ENCODE measurements around the gene INAFM2. TPM values are rescaled to one million over a fixed set of nuclear protein-coding genes. Genes with fewer than 3 reads are reported as not detected.
A peak's percentile ranks its signal among the peaks of the same experiment; 100 is the strongest.

The INAFM2 gene
- total and polyA plus RNA-seq, 4 donors = 3.3 to 5.7 (median 4.4) TPM

DNA sequence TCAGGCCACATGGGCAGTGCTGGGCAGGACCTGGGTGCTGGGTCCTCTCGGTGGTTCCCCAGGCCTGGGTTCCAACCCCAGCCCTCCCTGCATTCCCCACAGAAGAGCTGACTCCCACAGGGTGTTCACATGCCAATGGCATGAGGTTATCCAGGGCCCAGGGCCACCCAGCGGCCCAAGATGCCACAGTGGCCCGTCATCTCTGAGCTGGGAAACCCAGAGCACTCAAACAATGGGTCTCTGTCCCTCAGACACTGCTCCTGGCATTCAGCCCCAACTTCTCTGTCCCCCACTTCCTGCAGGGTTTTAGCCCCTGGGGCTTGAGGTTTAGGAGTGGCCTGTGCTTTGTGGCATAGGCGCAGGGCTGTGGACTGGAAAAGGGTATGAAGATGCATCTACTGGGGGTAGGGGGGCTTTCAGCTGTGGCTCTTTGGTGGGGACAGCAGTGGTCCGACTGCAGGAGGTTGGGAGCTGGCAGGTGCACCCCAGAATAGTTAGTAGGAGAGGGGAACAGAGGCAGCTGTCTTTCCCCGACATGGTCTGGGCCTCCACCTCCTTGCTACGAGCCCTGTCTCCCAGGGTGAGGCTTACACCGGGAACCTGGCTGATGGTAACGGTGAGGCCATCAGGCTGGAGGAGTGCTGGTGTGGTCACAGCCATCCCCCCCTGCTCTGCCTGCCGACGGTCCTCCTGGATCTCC is 15.6 kb downstream of the INAFM2 start:
- 89% methylated on average over 11 of the region's 11 CpGs for WGBS
- H3K27ac ChIP-seq (ENCODE audit: low read depth in 1 of 2, low read length in 2 of 2) = peak overlapping the region in 1 of 2 donors; percentile 79
- no peak for DNase-seq (ENCODE audit: low spot score)
- H3K9me3 ChIP-seq (ENCODE audit: control insufficient read depth in 4 of 4, low read length in 3 of 4) = no peaks in the 10 kb centered on the region
- H3K27me3 ChIP-seq (ENCODE audit: control insufficient read depth in 4 of 4, insufficient read depth in 4 of 4, low read length in 3 of 4) = no peaks in the 10 kb centered on the region
- no peaks in the 10 kb centered on the region for H3K36me3 ChIP-seq (ENCODE audit: control insufficient read depth in 4 of 4, insufficient read depth in 3 of 4, low read depth in 1 of 4, low read length in 3 of 4)
- no peak overlapping the region for H3K9ac ChIP-seq (ENCODE audit: low read depth in 1 of 2, low read length in 2 of 2)
- no peak for TF ChIP-seq HNF4A (conservative IDR thresholded peaks at IDR 0.05)
- no peak for TF ChIP-seq TAF1 (conservative IDR thresholded peaks at IDR 0.05)
- TF ChIP-seq NR2F2 (IDR thresholded peaks at IDR 0.05) = no peak
- TF ChIP-seq YY1 (IDR thresholded peaks at IDR 0.05) = no peak
- no peak for TF ChIP-seq FOXA2 (IDR thresholded peaks at IDR 0.05)
- H3K4me3 ChIP-seq (ENCODE audit: low read depth in 1 of 3, low read length in 3 of 3) = no peak overlapping the region
- H3K4me1 ChIP-seq (ENCODE audit: control insufficient read depth in 4 of 4, insufficient read depth in 4 of 4, low read length in 3 of 4) = peaks cover 7 to 36% (median 22%) of the 10 kb centered on the region in 4 donors

DNA sequence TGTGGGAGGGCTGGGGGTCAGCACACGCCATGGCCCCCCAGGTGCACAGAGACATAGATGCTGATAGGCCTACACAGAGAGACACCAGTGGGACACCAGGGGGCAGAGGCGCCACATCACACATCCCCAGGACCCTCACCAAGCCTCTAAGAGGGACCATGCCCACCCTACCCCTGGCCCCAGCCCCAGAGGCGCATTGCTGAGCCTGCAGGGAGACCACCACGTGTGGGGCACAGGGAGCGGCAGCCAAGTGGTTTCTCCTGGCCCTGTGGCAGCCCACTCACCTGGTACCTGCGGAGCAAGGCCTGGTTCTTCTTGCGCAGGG is 16.1 kb downstream of the INAFM2 start:
- H3K4me1 ChIP-seq (ENCODE audit: control insufficient read depth in 4 of 4, insufficient read depth in 4 of 4, low read length in 3 of 4) = peaks cover 7 to 32% (median 22%) of the 10 kb centered on the region in 4 donors
- H3K9me3 ChIP-seq (ENCODE audit: control insufficient read depth in 4 of 4, low read length in 3 of 4) = no peaks in the 10 kb centered on the region
- 88% methylated on average over 7 of the region's 7 CpGs for WGBS
- no peaks in the 10 kb centered on the region for H3K27me3 ChIP-seq (ENCODE audit: control insufficient read depth in 4 of 4, insufficient read depth in 4 of 4, low read length in 3 of 4)
- no peaks in the 10 kb centered on the region for H3K36me3 ChIP-seq (ENCODE audit: control insufficient read depth in 4 of 4, insufficient read depth in 3 of 4, low read depth in 1 of 4, low read length in 3 of 4)
- peak overlapping the region; percentile 10 to 41 for H3K9ac ChIP-seq (ENCODE audit: low read depth in 1 of 2, low read length in 2 of 2)
- TF ChIP-seq SP1 (IDR thresholded peaks at IDR 0.05) = no peak
- no peak for TF ChIP-seq RXRA (IDR thresholded peaks at IDR 0.05)
- no peak for TF ChIP-seq HNF4G (IDR thresholded peaks at IDR 0.05)
- no peak for TF ChIP-seq NR2F2 (IDR thresholded peaks at IDR 0.05)
- no peak for TF ChIP-seq TAF1 (conservative IDR thresholded peaks at IDR 0.05)
- TF ChIP-seq, protein P1, sequence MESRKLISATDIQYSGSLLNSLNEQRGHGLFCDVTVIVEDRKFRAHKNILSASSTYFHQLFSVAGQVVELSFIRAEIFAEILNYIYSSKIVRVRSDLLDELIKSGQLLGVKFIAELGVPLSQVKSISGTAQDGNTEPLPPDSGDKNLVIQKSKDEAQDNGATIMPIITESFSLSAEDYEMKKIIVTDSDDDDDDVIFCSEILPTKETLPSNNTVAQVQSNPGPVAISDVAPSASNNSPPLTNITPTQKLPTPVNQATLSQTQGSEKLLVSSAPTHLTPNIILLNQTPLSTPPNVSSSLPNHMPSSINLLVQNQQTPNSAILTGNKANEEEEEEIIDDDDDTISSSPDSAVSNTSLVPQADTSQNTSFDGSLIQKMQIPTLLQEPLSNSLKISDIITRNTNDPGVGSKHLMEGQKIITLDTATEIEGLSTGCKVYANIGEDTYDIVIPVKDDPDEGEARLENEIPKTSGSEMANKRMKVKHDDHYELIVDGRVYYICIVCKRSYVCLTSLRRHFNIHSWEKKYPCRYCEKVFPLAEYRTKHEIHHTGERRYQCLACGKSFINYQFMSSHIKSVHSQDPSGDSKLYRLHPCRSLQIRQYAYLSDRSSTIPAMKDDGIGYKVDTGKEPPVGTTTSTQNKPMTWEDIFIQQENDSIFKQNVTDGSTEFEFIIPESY (IDR thresholded peaks at IDR 0.05) = no peak
- no peak for DNase-seq (ENCODE audit: low spot score)
- H3K4me3 ChIP-seq (ENCODE audit: low read depth in 1 of 3, low read length in 3 of 3) = no peak overlapping the region
- peak overlapping the region; percentile 54 to 79 for H3K27ac ChIP-seq (ENCODE audit: low read depth in 1 of 2, low read length in 2 of 2)

DNA sequence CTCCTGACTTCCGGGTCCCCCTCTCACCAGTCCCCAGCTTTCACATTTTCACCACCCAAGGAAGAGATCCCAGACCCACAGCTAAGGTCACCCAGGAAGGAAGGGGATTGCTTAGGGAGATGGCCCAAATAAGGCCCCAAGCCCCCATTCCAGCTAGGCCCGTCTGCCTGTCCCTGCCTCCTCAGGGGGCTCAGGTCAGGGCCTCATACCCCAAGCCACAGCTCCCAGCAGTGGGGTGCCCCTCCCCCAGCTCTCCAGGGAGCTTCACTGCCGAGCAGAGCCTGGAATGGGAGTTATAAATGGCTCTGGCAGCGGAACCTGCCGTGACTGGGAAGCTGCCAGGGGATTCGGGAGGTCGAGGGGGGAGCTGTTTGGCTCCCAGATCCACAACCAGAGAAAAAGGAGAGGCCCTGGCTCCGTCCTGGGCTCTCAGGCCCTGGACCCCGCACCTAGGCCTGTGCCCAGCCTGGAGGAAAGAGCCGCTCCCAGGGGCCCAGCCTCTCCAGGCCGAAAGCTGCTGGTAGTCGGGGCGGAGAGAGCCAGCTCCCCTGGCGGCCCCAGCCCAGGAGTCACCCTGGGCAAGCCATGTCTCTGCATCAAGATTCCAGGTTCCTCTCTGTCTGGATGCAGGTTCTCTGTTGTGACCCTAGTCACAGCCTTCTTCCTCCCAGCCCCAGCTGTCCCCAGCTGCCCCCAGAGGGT is 16.7 kb downstream of the INAFM2 start:
- Histone ChIP-seq H3K4me1 (ENCODE audit: control insufficient read depth in 4 of 4, insufficient read depth in 4 of 4, low read length in 3 of 4) (peaks cover 7 to 29% (median 20%) of the 10 kb centered on the region in 4 donors), H3K9me3 (ENCODE audit: control insufficient read depth in 4 of 4, low read length in 3 of 4) (no peaks in the 10 kb centered on the region), H3K4me3 (ENCODE audit: low read depth in 1 of 3, low read length in 3 of 3) (peak overlapping the region in 2 of 3 donors; percentile 17 to 21), H3K27ac (ENCODE audit: low read depth in 1 of 2, low read length in 2 of 2) (peak overlapping the region; percentile 54 to 79), H3K9ac (ENCODE audit: low read depth in 1 of 2, low read length in 2 of 2) (peak overlapping the region; percentile 10 to 41), H3K27me3 (ENCODE audit: control insufficient read depth in 4 of 4, insufficient read depth in 4 of 4, low read length in 3 of 4) (no peaks in the 10 kb centered on the region), H3K36me3 (ENCODE audit: control insufficient read depth in 4 of 4, insufficient read depth in 3 of 4, low read depth in 1 of 4, low read length in 3 of 4) (no peaks in the 10 kb centered on the region)
- DNase-seq (ENCODE audit: low spot score) = no peak
- TF ChIP-seq NR2F2 (IDR thresholded peaks at IDR 0.05) = peak; percentile 48
- TF ChIP-seq, protein P2, sequence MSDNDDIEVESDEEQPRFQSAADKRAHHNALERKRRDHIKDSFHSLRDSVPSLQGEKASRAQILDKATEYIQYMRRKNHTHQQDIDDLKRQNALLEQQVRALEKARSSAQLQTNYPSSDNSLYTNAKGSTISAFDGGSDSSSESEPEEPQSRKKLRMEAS (IDR thresholded peaks at IDR 0.05) = no peak
- TF ChIP-seq, protein P3, sequence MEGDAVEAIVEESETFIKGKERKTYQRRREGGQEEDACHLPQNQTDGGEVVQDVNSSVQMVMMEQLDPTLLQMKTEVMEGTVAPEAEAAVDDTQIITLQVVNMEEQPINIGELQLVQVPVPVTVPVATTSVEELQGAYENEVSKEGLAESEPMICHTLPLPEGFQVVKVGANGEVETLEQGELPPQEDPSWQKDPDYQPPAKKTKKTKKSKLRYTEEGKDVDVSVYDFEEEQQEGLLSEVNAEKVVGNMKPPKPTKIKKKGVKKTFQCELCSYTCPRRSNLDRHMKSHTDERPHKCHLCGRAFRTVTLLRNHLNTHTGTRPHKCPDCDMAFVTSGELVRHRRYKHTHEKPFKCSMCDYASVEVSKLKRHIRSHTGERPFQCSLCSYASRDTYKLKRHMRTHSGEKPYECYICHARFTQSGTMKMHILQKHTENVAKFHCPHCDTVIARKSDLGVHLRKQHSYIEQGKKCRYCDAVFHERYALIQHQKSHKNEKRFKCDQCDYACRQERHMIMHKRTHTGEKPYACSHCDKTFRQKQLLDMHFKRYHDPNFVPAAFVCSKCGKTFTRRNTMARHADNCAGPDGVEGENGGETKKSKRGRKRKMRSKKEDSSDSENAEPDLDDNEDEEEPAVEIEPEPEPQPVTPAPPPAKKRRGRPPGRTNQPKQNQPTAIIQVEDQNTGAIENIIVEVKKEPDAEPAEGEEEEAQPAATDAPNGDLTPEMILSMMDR (IDR thresholded peaks at IDR 0.05; ENCODE audit: low read depth, low read length, missing input control) = no peak
- no peak for TF ChIP-seq YY1 (IDR thresholded peaks at IDR 0.05)
- TF ChIP-seq, protein P4, sequence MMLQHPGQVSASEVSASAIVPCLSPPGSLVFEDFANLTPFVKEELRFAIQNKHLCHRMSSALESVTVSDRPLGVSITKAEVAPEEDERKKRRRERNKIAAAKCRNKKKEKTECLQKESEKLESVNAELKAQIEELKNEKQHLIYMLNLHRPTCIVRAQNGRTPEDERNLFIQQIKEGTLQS (IDR thresholded peaks at IDR 0.05) = no peak
- no peak for TF ChIP-seq GABPA (IDR thresholded peaks at IDR 0.05 in 1 of 2, conservative IDR thresholded peaks at IDR 0.05 in 1 of 2)
- 35% methylated on average over 14 of the region's 14 CpGs for WGBS

All from liver (tissue), 9 donors.